A673 (cell line): ENCODE measurements around the gene ANKRA2. TPM values are rescaled to one million over a fixed set of nuclear protein-coding genes. Genes with fewer than 3 reads are reported as not detected.

Experiments used
- BruUV-seq: library from RNA; stranded (reverse); fragments of 400-500 nt; replicated peaks from 2 replicates; lab custom pipeline; 2021; lab: Mats Ljungman, UMichigan
- CTCF ChIA-PET: fragments of 300-600 bp; sonication (Branson Sonifier 250); formaldehyde crosslinking; loops from one replicate; lab custom pipeline; 2022; ENCODE audit warnings: antibody characterized with exemption; lab: Charles Lee
- POLR2A ChIA-PET: fragments of 300-600 bp; sonication (Branson Sonifier 250); formaldehyde crosslinking; loops from one replicate; lab custom pipeline; 2022; ENCODE audit warnings: antibody characterized with exemption; ENCODE audit not compliant: low non-redundant PET; lab: Charles Lee
- DNase-seq: peaks from one replicate; pipeline ENCODE4 v3.0.0-alpha.2; 2015; ENCODE audit warnings: low spot score
- H3K27ac ChIP-seq: fragments of 200-600 bp; sonication (generic); 2 replicates; pipeline ENCODE4 v1.5.1; 2016; ENCODE audit warnings: mixed run types, low read depth, mild to moderate bottlenecking, mixed read lengths, antibody characterized with exemption, low read length; ENCODE audit not compliant: poor library complexity, severe bottlenecking
- H3K27me3 ChIP-seq: fragments of 200-600 bp; sonication (generic); replicated peaks from 2 replicates; pipeline ENCODE4 v1.6.1; 2017; ENCODE audit warnings: mixed run types, low read depth, mild to moderate bottlenecking, mixed read lengths, antibody characterized with exemption, low read length; ENCODE audit not compliant: insufficient read depth, poor library complexity
- H3K36me3 ChIP-seq: fragments of 200-600 bp; sonication (generic); 2 replicates; pipeline ENCODE4 v1.6.1; 2016; ENCODE audit warnings: mixed run types, mild to moderate bottlenecking, mixed read lengths, antibody characterized with exemption, low read length; ENCODE audit not compliant: insufficient read depth, poor library complexity, severe bottlenecking
- H3K4me1 ChIP-seq: fragments of 200-600 bp; sonication (generic); 2 replicates; pipeline ENCODE4 v1.6.1; 2017; ENCODE audit warnings: mixed run types, mild to moderate bottlenecking, mixed read lengths, antibody characterized with exemption, low read length; ENCODE audit not compliant: insufficient read depth, poor library complexity, severe bottlenecking
- H3K4me3 ChIP-seq: fragments of 200-600 bp; sonication (generic); 2 replicates; pipeline ENCODE4 v1.5.1; 2016; ENCODE audit warnings: low read depth, mixed run types, mild to moderate bottlenecking, mixed read lengths, low read length; ENCODE audit not compliant: poor library complexity, severe bottlenecking
- H3K9me3 ChIP-seq: fragments of 200-600 bp; sonication (generic); 2 replicates; pipeline ENCODE4 v1.6.1; 2016; ENCODE audit warnings: mixed run types, low read depth, mild to moderate bottlenecking, mixed read lengths, antibody characterized with exemption, low read length; ENCODE audit not compliant: poor library complexity, severe bottlenecking
- CTCF ChIP-seq: fragments of 300-800, 200-600 bp; sonication (generic); conservative IDR thresholded peaks from 2 replicates; pipeline ENCODE4 v1.5.1; 2017; ENCODE audit warnings: low read depth, mild to moderate bottlenecking, antibody characterized with exemption, low read length, moderate library complexity, mixed read lengths
- EZH2 ChIP-seq: fragments of 200-600 bp; sonication (generic); IDR thresholded peaks from 2 replicates; pipeline ENCODE4 v1.6.1; 2017; ENCODE audit warnings: borderline replicate concordance, low read depth, mild to moderate bottlenecking, mixed read lengths, antibody characterized with exemption, low read length; ENCODE audit not compliant: poor library complexity, severe bottlenecking
- intact Hi-C: fragments of 100-400 bp; cut with micrococcal nuclease; formaldehyde crosslinking; loops from one replicate; pipeline ENCODE4 v1.10.0; 2022; ENCODE audit not compliant: unreplicated experiment
- total RNA-seq: library from RNA; stranded (reverse); gene quantifications from 2 replicates; pipeline ENCODE4 v1.2.3, GENCODE V29; 2021

The ANKRA2 gene
- total RNA-seq, 1 experiment from 2014 or later: 12.8 TPM

- Histone ChIP-seq H3K36me3 (no peaks in the 10 kb centered on the region), H3K27ac (no peak overlapping the region), H3K27me3 (no peaks in the 10 kb centered on the region), H3K4me3 (no peak overlapping the region), H3K4me1 (no peaks in the 10 kb centered on the region), H3K9me3 (no peaks in the 10 kb centered on the region)
- TF ChIP-seq EZH2 (no peak), CTCF (no peak)
- intact Hi-C loops: no loop called here
- DNase-seq: no peak
- ChIA-PET CTCF (no interaction called here), POLR2A (interaction anchor here (0.7 kb wide), 1 partner anchor 194 kb away, joined by 6 read pairs; no protein-coding TSS in a partner anchor)
- no TSS peak for BruUV-seq
Measured at GRCh38 chr5:73607228-73607627, 41.8 kb upstream of the ANKRA2 start.

GRCh38 chr5:73606206-73606753 is 40.8 kb upstream of the ANKRA2 start:
- no peak overlapping the region for H3K27ac ChIP-seq
- DNase-seq: peak; percentile 64
- intact Hi-C loops: no loop called here
- no peaks in the 10 kb centered on the region for H3K27me3 ChIP-seq
- no peaks in the 10 kb centered on the region for H3K9me3 ChIP-seq
- BruUV-seq: no TSS peak
- TF ChIP-seq EZH2: no peak
- TF ChIP-seq CTCF: 0 out of 2 replicates have a peak, but pooled peaks have one; percentile 14
- H3K36me3 ChIP-seq: no peaks in the 10 kb centered on the region
- ChIA-PET CTCF (no interaction called here), POLR2A (interaction anchor here (0.7 kb wide), 1 partner anchor 195 kb away, joined by 6 read pairs; no protein-coding TSS in a partner anchor)
- H3K4me3 ChIP-seq: no peak overlapping the region
- H3K4me1 ChIP-seq: no peaks in the 10 kb centered on the region

- Histone ChIP-seq H3K27ac (no peak overlapping the region), H3K36me3 (no peaks in the 10 kb centered on the region), H3K9me3 (no peaks in the 10 kb centered on the region), H3K27me3 (no peaks in the 10 kb centered on the region), H3K4me3 (no peak overlapping the region), H3K4me1 (no peaks in the 10 kb centered on the region)
- BruUV-seq: no TSS peak
- no peak for DNase-seq
- POLR2A ChIA-PET: no interaction called here
- intact Hi-C loops: no loop called here
- CTCF ChIA-PET: interaction anchor here (0.5 kb wide), 1 partner anchor 14 kb away, joined by 3 read pairs; no protein-coding TSS in a partner anchor
- TF ChIP-seq EZH2 (no peak), CTCF (no peak)
Measured at GRCh38 chr5:73605223-73606087, 40.0 kb upstream of the ANKRA2 start.
